Left forelimb (tissue), 1 donor: ENCODE results near the gene WHAMM.

Source experiments
- DNase-seq: peaks from one replicate; pipeline ENCODE4 v3.0.0-alpha.2; 2018; ENCODE audit warnings: low spot score

Gene WHAMM

DNA sequence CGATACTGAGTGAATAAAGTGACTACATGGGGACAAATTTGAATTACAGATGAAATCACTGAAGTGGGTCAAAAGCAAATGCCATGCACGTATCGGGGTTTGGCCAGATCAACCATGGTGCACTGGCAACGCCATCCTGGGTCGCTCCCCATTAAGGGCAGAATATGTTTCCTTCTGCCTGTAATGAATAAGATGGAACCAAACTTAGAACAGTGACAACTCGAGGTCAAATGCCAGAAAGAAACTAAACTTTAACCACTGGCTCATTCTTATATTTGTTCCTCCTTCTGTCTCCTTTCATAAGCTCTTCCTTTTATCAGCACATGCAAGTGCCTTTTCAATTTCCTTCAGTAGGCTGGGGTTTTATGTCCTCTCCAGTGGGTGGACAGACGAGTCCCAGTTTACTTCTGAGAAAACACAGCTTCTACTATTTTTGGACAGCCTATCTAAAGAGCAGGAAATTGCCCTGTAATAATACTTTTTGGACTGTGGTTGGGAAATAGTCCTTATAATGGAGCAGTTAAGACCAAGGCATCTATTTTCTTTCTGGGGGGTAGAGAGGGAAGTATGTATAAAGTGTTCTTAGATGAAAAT, 61.4 kb downstream of the WHAMM start:
- DNase-seq = peak; percentile 8

DNA sequence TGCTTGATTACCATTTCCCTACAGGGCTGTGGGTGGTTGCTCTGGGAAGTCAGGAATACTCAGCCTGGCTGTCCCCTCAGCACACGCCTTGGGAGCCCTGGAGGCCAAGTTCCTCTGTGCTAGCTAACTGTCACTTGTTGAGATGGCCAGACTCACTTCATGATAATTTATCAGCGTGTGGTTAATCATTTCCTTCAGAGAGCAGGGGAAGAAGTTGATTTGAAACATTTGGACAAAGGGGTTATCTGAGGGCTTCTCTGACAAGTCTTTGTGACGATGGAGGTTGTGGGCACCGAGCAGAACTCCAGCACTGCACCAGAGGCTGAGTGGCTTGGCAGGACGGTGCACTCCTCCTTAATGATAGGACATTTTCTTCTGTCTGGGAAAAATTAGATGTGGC, 61.9 kb downstream of the WHAMM start:
- peak; percentile 51 for DNase-seq

DNA sequence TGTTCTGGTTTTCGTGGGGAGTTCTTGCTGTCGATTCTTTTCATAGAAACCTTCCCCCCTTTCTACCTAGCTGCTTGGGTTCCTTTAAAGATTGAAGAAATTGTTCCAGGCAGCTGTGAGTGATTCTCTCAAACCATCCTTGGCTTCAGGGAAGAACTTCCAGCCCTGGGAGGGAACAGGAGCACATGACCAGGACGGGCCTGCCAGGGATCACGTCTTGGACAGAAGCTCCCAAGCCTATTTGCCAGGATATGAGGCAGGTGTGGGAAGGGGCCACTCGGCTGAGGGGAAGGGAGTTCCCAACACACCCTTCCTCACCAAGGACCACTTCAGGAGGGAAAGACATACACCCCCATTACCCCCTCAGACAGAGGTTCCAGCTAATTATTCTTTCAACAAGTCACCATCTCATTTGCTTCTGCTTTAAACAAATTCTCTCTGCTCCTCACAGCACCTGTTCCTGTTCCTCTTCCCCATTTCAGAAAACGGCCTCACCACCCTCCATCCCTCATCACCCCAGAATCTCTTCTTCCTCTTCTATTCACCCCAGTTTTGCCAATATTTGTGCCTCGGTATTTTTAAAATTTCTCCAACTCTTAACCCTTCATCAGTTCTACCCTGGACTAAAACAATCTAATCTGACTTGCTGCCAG, 62.5 kb downstream of the WHAMM start:
- DNase-seq = peak; percentile 34

DNA sequence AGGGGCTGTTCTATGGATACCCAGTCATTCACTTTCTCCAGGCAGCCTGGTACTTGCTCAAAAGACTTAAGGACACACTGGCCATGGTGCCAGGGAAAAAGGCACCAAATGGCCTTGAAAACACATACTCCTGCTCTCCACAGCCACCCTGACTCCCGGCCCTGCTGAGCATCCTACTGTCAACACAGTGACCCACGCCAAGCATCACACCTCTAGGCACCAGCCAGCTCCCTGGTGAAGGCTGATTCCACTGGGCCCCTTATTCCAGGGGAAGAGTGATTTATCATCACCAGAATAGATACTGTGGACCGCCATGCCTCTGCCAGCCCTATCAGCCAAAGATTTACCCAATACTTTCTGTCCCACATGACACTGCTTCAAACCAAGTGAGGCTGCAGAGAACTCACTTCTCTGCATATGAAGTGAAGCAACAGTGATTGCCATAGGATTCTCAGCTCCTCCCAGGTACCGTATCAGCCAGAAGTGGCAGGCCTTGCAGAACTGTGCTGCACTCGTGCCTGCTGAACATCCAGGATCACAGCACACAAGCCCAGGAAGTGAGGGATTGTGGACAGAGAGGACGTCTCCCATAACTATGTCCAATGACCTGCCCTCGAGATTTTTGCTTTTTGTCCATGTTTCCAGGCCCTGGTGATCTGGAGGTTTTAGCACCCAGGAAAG, 63.7 kb downstream of the WHAMM start:
- no peak for DNase-seq

DNA sequence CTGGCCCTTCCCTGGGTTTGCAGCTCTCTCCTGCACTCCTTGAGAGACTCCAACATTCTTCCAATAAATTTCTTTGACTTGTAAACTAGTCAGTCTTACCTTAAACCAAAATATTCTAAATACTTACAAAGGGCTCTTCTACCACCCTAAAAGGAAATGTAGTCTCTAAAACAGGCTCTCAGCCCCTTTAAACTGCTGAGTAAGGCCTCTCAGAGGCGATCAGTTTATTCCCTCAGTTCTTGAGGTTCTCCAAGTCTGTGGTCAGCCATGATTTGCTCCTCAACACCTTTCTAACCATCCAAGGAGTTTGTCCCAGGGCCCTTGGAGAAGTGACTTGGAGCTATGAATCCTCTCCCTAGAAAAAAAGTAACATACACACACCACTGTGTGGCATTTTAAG, 64.8 kb downstream of the WHAMM start:
- no peak for DNase-seq

DNA sequence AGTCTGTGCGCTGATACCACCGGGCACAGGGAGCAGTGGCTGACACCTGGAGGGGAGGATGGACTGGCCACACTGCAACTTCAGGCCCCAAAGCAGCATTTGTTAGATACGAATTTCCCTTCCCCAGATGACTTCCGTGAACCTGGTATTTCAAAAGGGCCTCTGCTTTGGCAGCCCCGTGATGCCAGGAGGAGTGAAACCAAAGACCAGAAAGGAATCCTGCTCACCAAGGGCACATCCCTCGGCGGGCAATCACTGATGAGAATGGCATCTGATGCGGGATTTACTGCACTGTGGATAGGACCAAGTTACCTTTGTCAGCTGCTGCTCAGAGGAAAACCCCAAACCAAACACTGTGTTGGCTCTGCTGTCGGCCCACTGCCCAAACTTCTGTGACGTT, 65.5 kb downstream of the WHAMM start:
- no peak for DNase-seq

DNA sequence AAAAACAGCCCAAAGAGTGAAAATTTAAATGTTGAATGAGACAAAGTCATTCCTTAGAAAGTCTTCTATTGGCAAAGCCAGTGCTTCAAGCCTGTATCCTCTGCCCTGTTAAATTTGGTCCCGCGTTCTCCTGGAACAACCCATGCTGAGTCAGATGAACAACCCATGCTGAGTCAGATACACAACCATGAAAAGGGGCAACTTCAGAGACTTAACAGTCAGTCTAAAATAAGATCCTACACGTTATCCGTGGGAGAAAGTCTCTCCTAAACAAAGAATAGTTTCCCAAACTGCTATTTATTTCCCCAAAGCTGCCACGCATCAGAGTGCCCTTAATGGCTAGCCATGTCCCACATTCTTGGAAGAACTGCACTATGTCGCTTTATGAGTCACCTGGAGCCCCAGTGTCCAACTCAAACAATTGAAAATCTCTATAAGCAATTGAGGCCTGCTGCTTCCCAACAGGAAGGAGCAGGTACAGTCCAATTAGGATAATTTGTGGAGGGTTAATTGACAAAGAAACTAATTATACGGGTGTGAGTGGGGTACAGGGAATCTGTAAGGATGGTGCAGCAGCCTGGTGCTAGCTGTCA, 66.1 kb downstream of the WHAMM start:
- no peak for DNase-seq

DNA sequence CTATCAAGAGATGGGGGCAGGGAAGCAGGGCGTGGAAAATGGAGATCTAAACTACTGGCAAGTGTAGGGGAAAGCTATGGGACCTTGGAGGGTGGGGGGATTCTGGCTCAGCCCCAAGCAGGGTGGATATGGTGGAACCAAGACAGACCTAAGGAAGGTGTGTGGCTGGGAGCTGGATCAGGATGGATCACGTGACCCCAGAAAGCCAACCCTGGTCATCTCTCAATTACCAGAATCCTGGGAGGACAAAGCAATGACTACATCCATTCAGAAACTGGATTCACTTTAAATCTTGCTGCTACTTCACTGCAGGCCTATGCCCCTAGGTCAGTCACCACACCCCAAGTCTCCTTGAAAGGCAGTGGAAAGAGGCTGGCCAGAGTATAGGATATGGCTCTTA, 68.4 kb downstream of the WHAMM start:
- DNase-seq = no peak

DNA sequence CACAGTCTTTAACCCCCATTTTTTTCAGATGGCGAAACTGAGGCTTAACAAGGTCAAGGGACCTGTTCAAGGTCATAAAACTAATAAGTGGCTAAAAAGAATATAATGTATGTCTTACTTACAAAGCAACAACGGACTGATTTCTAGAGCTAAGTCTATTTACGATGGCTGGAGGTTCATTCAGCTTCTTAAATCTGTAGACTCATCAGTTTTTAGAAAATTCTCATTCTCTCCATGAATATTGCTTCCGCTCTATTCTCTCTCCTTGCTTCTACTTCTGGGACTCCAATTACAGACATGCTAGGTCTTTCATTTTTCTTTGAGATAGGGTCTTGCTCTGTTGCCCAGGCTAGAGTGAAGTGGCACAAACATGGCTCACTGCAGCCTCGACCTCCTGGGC, 68.9 kb downstream of the WHAMM start:
- DNase-seq = no peak

DNA sequence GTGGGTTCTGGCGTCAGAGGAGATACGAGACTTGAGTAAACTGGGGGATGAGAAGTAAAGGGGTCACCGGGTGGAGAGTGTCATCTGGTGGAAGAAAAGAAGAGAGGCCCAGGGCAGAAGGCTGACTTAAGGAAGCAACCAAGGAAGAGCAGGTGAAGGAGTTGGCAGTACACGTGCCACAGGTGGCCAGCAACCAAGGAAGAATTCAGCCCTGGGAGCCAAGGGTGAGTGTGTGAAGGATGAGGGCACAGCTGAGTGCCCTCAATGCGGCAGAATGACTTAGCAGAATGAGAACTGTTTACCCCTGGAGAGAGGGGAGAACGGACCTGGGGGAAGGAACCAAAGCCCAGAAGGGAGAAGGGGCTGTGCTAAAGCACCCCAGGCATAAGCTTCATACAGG, 71.3 kb downstream of the WHAMM start:
- DNase-seq = no peak

DNA sequence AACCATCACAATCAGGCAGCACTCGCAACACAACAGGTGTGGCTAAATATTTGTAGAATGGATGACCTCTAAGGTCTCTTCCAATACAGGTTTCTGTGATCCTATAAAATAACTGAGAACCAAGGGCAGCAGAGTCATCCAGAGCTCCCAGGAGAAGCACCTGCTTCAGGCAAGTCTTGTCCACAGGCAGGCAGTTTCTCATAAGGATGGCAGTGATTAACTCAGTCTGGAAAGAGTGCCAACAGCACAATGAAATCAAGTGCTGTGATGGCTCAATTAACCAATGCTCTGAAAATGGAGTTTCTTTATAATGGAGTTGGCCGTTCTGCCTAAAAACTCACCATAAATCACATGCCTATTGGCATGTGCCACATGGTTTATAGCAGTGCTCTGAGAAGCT, 72.3 kb downstream of the WHAMM start:
- DNase-seq = no peak

DNA sequence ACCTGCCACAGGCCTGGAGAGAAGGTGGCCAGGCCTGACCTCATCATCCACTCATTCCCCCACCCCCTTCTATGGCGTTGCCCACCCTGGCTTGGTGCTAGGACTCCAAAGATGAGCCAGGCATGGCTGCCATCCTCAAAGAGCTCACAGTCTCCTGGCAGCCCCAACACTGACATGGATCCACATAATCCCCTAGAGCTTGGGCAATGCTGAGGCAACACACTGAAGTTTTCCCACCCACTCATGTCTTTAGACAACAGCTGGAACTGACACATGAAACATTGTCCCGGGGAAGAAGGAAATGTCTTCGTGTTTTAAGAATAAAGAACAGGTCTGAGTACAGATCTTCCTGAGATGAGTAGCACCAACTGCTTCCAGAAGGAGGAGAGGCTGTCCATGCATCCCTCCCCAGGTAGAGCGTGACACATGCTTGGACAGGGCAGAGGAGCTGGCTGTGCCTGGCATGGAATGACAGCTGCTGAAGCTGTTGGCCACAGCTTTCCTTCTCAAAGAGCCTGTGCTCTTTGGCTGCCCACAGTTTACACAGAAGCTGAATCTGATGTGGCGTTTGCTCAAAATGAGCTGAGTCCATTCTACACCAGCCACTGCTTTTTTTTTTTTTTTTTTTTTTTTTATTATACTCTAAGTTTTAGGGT, 73.0 kb downstream of the WHAMM start:
- no peak for DNase-seq
